ENCODE measurements around the gene XDH.
A peak's percentile ranks its signal among the peaks of the same experiment; 100 is the strongest.

The XDH gene

GRCh38 chr2:31365834-31366505 lies 48.6 kb downstream of the XDH start:
- DNase-seq (ENCODE audit: low spot score), result no peak

GRCh38 chr2:31365348-31365747 lies 49.2 kb downstream of the XDH start:
- DNase-seq (ENCODE audit: low spot score), result no peak

- DNase-seq (ENCODE audit: low spot score), result no peak
Observed at GRCh38 chr2:31363956-31364750, 50.4 kb downstream of the XDH start.

GRCh38 chr2:31362581-31362980 lies 52.0 kb downstream of the XDH start:
- no peak for DNase-seq (ENCODE audit: low spot score)

GRCh38 chr2:31359229-31359628 lies 55.3 kb downstream of the XDH start:
- no peak for DNase-seq (ENCODE audit: low spot score)

- no peak for DNase-seq (ENCODE audit: low spot score)
Observed at GRCh38 chr2:31354837-31355236, 59.7 kb downstream of the XDH start.

- DNase-seq (ENCODE audit: low spot score), result no peak
Observed at GRCh38 chr2:31353179-31353578, 61.4 kb downstream of the XDH start.

GRCh38 chr2:31349684-31350083 lies 64.9 kb downstream of the XDH start:
- no peak for DNase-seq (ENCODE audit: low spot score)

- no peak for DNase-seq (ENCODE audit: low spot score)
Observed at GRCh38 chr2:31349160-31349559, 65.4 kb downstream of the XDH start.

- DNase-seq (ENCODE audit: low spot score), result no peak
Observed at GRCh38 chr2:31348618-31349017, 65.9 kb downstream of the XDH start.

- DNase-seq (ENCODE audit: low spot score), result peak; percentile 61
Observed at GRCh38 chr2:31347750-31348149, 66.8 kb downstream of the XDH start.

- DNase-seq (ENCODE audit: low spot score), result no peak
Observed at GRCh38 chr2:31347319-31347718, 67.2 kb downstream of the XDH start.

- no peak for DNase-seq (ENCODE audit: low spot score)
Observed at GRCh38 chr2:31344447-31344846, 70.1 kb downstream of the XDH start.

GRCh38 chr2:31341351-31341750 lies 73.2 kb downstream of the XDH start:
- no peak for DNase-seq (ENCODE audit: low spot score)

GRCh38 chr2:31339696-31340095 lies 74.8 kb downstream of the XDH start:
- no peak for DNase-seq (ENCODE audit: low spot score)

- DNase-seq (ENCODE audit: low spot score), result peak; percentile 57
Observed at GRCh38 chr2:31337860-31338259, 76.7 kb downstream of the XDH start.

GRCh38 chr2:31337197-31337596 lies 77.3 kb downstream of the XDH start:
- DNase-seq (ENCODE audit: low spot score), result no peak

- peak; percentile 72 for DNase-seq (ENCODE audit: low spot score)
Observed at GRCh38 chr2:31335921-31336585, 78.5 kb downstream of the XDH start.

- no peak for DNase-seq (ENCODE audit: low spot score)
Observed at GRCh38 chr2:31334311-31335026, 80.1 kb downstream of the XDH start.

GRCh38 chr2:31333527-31334183 lies 80.9 kb downstream of the XDH start:
- peak; percentile 70 for DNase-seq (ENCODE audit: low spot score)

GRCh38 chr2:31333046-31333445 lies 81.5 kb downstream of the XDH start:
- no peak for DNase-seq (ENCODE audit: low spot score)

- no peak for DNase-seq (ENCODE audit: low spot score)
Observed at GRCh38 chr2:31332521-31332920, 82.0 kb downstream of the XDH start.

Measured in AG08396 (cell line).